ENCODE data around the gene KDF1. TPM values are rescaled to one million over a fixed set of nuclear protein-coding genes. Genes with fewer than 3 reads are reported as not detected.

KDF1 gene
- total and polyA plus RNA-seq, 2 of the 13 experiments (the other 11 are each of a cell fraction or from before 2014, with no cell fraction given) = 1.9 to 4.9 TPM

GRCh38 chr1:26907071-26907917 is 53.0 kb downstream of the KDF1 start (continued):
- TF ChIP-seq SNRNP70 (IDR thresholded peaks at IDR 0.05; ENCODE audit: low read depth, low read length) (no peak), SP140L (CRISPR knock-in tag; IDR thresholded peaks at IDR 0.05; ENCODE audit: borderline replicate concordance) (no peak), AHDC1 (CRISPR knock-in tag; IDR thresholded peaks at IDR 0.05; ENCODE audit: borderline replicate concordance) (no peak), MNT (IDR thresholded peaks at IDR 0.05) (no peak), CCAR2 (optimal IDR thresholded peaks at IDR 0.05; ENCODE audit: low read depth, low read length) (no peak), NFATC3 (CRISPR knock-in tag; IDR thresholded peaks at IDR 0.05) (no peak), TRAFD1 (CRISPR knock-in tag; IDR thresholded peaks at IDR 0.05; ENCODE audit: borderline replicate concordance) (no peak), ONECUT2 (CRISPR knock-in tag; IDR thresholded peaks at IDR 0.05) (no peak), ZC3H13 (CRISPR knock-in tag; IDR thresholded peaks at IDR 0.05) (no peak), ZNF460 (CRISPR knock-in tag; IDR thresholded peaks at IDR 0.05; ENCODE audit: borderline replicate concordance) (no peak), ZNF800 (CRISPR knock-in tag; IDR thresholded peaks at IDR 0.05) (no peak), ZNF547 (CRISPR knock-in tag; IDR thresholded peaks at IDR 0.05) (no peak), ZNF574 (CRISPR knock-in tag; IDR thresholded peaks at IDR 0.05) (no peak)
